HTERT RPE-1 (cell line): ENCODE data around the gene CHMP5.

ENCODE experiments used
- in situ Hi-C: fragments of 300-500 bp; cut with MboI; formaldehyde crosslinking; loops from 4 replicates; pipeline ENCODE4 v1.14.3; 2020; ENCODE audit warnings: low sequenced_read_pairs

The CHMP5 gene

GRCh38 chr9:33270146-33270545 lies 5.3 kb downstream of the CHMP5 start:
- in situ Hi-C loops = no loop called here

DNA sequence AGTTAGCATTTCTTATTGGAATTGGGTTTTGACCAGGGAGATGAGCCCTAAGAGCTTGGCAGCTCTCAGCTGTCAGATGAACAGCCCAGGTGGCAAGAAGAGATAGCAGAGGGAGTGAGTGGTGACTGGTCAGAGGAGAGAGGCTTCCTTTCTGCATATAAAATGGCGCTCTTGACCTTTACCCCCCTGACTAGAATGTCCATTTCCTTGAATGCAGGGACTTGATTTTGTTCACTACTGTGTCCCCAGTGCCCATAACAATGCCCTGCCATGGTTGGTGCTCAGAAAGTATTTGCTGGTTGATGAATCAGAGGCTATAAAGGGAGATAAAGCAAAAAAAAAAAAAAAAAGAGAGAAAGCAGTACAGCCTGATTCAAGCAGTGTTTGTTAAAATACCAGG lies 7.2 kb downstream of the CHMP5 start:
- in situ Hi-C loops = no loop called here

DNA sequence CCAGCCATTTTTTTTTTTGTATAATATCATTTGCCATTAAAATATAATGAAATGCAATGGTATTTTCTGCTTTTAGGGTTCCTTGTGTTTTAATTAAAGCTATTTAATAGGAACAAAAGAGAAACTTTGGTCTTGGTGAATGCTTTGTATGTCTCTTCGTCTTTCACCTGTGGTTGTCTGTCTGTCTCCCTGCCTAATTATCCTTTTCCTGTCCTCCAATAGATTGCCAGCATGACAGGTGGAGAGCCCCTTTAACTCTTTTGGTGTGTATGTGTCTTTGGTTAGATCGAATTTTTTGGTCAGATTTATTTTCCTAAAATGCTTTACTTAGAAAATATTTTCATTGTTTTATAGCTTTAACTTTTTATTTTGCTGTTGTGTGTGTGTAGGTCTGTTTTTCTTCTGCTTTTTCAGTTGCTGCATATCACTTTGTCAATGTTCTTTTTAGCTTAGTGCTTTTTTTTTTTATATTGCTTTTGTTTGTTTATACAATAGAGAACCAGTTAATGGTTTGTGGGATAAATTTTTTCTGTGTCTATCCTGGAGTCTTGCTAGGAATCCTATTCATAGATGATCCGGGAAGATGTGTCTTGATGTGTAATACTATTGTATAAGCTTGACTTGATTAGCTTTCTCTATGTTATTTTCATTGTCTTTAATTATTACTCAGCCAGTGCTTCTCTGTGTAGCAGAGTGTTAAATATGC lies 8.6 kb downstream of the CHMP5 start:
- in situ Hi-C loops = no loop called here

- in situ Hi-C loops = no loop called here
Measured at GRCh38 chr9:33273972-33274328, 9.1 kb downstream of the CHMP5 start.

- in situ Hi-C loops = no loop called here
Measured at GRCh38 chr9:33277484-33277883, 12.6 kb downstream of the CHMP5 start.

GRCh38 chr9:33285502-33285901 lies 20.7 kb downstream of the CHMP5 start:
- in situ Hi-C loops = no loop called here

GRCh38 chr9:33287087-33287490 lies 22.2 kb downstream of the CHMP5 start:
- in situ Hi-C loops = no loop called here

DNA sequence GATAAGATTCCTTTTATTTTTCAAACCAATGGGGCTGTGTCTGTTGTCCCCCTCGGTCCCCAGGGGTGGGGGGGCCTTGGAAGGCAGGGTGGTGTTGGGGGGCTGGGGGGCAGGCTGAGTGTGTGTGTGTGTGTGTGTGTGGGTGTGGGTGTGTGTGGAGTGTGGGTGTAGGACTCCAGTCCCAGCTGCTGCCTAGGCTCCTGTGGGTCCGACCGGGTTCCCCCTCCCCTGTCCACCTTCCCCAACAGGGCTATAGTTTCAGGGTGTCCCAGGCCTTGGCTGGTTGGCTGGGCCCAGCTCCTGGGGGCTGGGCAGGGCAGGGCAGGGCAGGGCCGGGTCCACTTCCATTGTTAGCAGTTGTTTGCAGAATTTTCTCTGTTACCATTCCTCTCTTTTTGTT lies 23.4 kb downstream of the CHMP5 start:
- in situ Hi-C loops = no loop called here

DNA sequence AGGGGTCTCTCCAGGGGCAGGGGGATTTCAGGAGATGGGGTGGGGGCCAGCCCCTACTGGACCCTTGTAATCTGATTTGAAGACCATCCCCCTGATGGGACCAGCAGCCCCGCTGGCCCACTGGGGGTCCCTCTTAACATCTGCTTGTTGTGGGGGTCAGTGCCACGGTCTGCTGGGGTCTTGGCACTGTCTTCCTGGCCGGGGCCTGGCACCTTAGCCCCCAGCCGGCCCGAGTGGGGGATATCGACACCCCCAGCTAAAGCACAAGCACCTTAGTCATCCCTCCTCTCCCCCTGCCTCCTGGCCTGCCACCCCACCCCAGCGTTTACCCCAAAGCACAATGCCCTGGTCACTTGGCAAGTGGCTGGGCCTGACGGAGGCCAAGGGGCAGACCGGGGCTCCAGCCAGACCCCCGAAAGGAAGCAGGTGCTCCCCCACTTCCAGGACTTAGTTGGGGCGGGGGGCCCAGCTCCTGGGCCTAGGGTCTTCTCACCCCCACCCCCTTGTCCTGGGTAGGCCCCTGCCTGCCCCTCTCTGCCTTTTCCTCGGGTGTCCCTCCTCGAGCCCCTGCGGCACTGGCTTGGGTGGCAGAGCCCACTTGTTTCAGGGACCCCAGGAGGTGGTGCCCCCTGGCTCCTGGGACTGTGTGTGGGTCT lies 24.1 kb downstream of the CHMP5 start:
- in situ Hi-C loops = no loop called here

DNA sequence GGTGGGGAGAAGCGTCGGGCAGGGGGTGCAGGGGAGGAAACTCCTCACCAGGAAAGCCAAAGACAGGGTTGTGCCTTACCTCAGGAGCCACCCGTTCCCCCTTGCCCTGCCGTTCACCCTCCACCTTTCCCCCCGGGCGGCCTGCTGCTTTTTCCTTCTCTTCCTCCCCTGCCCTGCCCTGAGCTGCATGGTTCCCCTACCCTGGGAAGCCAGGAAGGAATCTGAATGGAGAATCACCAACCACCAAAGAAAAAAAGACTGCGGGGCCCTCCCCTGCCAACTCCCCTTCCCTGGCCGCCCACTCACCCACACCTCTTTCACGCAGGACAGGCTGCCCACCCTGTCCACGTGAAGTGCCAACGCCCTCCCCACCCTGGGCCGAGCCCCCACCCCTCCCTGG lies 24.6 kb downstream of the CHMP5 start:
- in situ Hi-C loops = no loop called here

DNA sequence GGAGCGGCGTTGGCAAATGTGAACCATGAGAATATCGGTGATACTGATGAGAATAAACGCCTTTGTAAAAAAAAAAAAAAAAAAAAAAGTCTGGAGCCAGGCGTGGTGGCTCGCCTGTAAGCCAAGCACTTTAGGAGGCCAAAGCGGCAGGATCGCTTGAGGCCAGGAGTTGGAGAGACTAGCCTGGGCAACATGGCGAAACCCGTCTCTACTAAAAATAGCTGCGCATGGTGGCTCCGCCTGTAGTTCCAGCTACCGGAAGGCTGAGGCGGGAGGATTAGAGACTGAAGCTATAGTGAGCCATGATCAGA lies 25.0 kb downstream of the CHMP5 start:
- in situ Hi-C loops = no loop called here

DNA sequence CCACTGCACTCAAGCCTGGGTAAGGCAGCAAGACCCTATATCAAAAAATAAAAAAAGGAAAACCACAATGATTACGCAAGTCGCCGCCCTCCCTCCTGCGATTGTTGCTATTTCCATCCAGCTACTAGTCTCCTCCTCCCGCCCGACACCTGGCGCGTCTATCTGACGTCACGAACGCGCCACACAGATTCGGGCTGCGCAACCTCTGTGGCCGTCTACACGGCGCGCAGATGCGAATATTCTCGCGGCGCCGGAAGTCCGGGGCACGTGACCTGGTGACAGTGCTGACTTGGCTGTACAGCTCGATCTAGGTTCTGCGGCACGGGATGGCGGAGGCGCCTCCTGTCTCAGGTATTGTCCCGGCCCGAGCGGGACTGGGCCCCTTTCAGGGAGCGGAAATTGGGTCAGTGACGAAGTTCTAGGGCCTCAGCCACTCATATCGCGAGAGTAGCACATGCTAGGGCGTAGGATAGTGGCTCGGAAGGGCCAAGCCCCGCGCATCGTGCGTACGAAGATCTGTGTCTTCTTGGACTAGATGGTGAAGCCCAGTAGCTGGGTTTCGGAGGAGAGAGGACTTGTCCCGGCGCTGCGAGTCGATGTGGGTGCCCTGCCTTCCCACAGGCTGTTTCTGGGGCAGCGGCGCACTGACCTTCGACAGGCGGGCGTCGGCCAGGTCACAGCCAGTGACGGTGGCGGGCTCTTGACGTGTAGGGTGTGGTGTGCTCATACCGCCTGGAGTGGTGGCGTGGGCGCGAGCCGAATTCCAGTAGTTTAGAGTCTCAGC lies 25.6 kb downstream of the CHMP5 start, which contains the start of gene NFX1:
NFX1 (plus strand) TSS at position 270 of the 784 bp plus-strand sequence; CDS start at position 327, 57 bp downstream.
- in situ Hi-C loops = no loop called here

- in situ Hi-C loops = no loop called here
Measured at GRCh38 chr9:33291031-33291397, 26.2 kb downstream of the CHMP5 start.

- in situ Hi-C loops = no loop called here
Measured at GRCh38 chr9:33291901-33292300, 27.1 kb downstream of the CHMP5 start.

GRCh38 chr9:33293782-33294181 lies 28.9 kb downstream of the CHMP5 start:
- in situ Hi-C loops = no loop called here

- in situ Hi-C loops = no loop called here
Measured at GRCh38 chr9:33294670-33295432, 30.0 kb downstream of the CHMP5 start.

- in situ Hi-C loops = no loop called here
Measured at GRCh38 chr9:33295571-33295970, 30.7 kb downstream of the CHMP5 start.

DNA sequence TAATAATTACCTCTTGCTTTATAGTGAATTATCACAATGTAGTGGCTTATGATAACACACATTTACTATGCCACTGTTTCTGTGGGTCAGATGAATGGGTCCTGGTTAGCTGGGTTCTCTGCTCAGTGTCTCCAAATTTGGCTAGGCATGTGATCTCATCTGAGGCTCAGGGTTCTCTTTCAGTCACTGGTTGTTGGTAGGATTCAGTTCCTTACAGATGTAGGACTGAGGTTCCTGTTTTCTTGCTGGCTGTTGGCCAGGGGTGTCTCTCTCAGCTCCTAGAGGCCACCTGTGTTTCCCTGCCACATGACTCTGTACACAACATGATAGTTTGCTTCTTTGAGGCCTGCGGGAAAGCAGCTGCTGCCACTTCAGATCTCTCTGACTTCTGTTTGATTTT lies 32.6 kb downstream of the CHMP5 start:
- in situ Hi-C loops = no loop called here

- in situ Hi-C loops = no loop called here
Measured at GRCh38 chr9:33300546-33300945, 35.7 kb downstream of the CHMP5 start.

DNA sequence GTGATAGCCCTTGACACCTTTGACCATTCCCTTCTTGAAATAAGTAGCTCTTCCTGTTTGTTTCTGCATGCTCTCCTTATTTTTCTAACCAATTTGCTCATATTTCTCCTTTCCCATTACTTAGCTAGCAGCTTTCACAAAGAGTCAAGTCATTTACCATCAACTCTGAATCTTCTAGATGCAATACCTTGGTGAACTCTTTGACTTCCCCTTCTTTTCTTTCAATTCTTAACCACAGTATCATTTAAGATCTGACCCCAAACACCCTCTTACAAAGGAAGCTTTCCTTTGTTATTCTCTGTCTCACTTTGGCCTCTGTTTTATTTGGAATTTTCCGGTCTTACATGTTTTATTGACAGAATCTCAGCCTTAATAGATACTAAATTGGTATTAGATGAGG lies 39.5 kb downstream of the CHMP5 start:
- in situ Hi-C loops = no loop called here

DNA sequence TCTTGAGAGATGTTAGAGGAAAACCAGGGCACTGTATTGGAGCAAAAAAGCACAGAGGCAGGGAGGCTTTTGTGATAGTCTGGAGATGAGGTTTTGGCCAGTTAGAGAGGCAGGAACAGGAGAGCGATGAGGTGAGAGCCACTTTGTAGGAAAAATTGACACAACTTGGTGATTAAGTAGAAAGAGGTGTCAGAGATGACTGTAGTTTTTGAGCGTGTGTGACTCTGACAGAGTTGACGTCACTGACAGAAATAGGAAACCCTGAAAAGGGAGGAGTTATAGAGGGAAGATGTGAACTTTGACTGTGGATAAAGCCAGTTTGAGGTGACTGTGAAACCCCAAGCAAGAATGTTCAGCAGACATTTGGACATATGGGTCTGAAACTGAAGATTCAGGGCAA lies 41.2 kb downstream of the CHMP5 start:
- in situ Hi-C loops = no loop called here
